Smooth muscle cell of bladder (primary cell): ENCODE measurements around the gene TCF4. TPM values are rescaled to one million over a fixed set of nuclear protein-coding genes. Genes with fewer than 3 reads are reported as not detected.

ENCODE experiments used
- total RNA-seq: library from RNA; depleted of rRNA; stranded (reverse); fragments of >200 nt; gene quantifications from 2 replicates; pipeline ENCODE4 v1.2.3, GENCODE V29; 2014

TCF4 gene
- 53.7 and 63.3 TPM in 2 replicates for total RNA-seq

GRCh38 chr18:55588111-55588869 is at the start of gene TCF4:
Gene TCF4, minus strand, starts transcription at chr18:55588192. Its CDS starts 1,076 bp downstream, at chr18:55587116.

